HPDE6-E6E7 (cell line): ENCODE measurements around the gene DVL2.
A peak's percentile ranks its signal among the peaks of the same experiment; 100 is the strongest.

ENCODE experiments used
- DNase-seq: peaks from one replicate; pipeline ENCODE4 v3.0.0; 2011; ENCODE audit warnings: missing footprints; ENCODE audit errors: extremely low spot score

Gene DVL2

DNA sequence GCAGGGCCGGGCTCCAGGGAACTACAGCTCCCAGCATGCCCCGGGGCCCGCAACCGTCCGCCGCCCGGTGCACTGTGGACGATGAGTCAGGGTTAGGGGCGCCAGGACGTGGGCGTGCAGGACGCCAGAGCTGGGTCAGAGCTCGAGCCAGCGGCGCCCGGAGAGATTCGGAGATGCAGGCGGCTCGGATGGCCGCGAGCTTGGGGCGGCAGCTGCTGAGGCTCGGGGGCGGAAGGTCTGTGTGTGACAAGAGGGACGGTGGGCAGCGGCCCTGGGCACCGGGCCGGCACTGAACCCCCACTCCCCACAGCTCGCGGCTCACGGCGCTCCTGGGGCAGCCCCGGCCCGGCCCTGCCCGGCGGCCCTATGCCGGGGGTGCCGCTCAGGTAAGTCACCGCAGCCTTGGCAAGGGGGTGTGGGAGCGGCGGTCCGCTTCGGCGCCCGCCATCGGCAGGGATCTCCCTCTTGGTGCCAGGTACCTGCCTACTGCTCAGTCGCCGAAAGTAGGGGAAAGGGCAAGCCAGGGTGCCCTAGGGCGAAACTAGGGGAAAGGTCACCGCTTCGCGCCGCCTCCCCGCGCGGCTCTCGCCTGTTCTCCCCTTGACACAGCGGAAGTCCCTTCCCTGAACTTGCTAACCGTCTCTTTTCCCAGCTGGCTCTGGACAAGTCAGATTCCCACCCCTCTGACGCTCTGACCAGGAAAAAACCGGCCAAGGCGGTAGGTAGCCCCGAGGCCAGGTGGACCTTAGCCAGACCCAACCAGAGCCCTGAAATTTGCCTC lies 14.3 kb downstream of the DVL2 start, which contains the start of the genes ACADVL and DLG4:
Gene ACADVL, plus strand, starts transcription at position 127 of the 781 bp plus-strand sequence. Its CDS starts 47 bp downstream, at position 174.
Gene DLG4, minus strand, starts transcription at position 25 of the 781 bp plus-strand sequence.
- DNase-seq = peak; percentile 78

DNA sequence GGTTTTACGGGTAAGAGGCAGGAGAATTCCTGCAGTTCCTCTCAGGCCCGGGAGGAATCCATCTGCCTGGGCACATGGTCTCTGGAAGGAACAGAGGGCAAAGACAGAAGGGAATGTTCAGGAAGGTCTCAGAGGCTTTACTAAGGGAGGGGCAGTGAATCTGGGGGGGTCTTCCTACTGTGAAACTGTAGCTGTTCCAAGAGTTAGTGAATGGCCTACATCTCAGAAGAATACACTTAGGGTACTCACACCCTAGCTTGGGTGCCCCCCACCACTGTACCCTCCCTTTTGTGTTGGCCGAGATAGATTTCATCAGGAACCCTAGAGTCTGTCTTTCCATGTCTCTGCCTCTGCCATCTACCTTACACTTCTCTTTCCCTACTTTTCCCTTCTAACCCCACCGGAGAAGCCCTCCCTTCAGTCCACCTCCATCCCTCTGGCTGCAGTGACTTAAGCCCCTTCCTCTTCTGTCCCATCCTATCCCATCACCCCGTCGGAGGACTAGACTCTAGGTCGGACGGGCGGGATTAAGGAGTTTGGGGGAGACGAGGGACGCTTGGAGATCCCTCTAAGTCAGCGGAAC lies 15.0 kb downstream of the DVL2 start:
- DNase-seq = no peak

DNA sequence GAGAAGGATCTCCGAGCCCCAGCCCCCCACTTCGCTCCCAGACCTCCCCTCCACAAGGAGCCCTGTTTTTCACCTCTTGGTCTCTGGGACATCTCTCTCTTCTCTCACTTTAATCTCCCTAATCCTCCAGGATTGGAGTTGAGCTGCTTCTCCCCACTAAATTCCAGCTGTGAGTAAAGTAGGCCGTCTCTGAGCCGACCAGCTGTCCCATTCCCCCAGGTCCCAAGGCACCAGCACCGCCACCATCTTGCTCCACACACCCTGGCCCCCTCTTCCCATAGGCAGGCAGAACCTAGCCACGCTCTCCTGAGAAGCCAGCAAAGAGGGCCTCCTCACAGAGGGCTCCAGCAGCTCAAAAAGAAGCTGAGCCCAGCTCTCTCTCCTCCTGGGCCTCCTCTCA lies 15.6 kb downstream of the DVL2 start:
- DNase-seq = no peak

DNA sequence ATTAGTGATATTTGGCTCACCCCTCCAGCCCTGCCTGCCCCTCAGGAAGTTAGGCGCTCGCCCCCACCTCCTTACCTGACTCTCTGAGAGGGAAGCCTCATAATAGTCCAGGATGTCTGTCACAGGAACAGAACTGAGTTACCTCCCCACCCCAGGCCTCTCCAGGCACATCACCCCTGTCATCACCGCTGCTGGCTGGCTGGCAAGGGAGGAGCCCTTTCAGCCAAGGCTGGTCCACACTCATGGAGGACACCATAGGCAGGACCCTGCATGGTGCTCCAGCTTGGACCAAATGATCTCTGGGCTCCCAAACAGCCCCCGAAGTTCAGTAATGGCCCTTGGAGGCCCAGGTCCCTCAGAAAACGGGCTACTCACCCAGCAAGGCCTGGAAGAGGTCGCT lies 16.2 kb downstream of the DVL2 start:
- no peak for DNase-seq

DNA sequence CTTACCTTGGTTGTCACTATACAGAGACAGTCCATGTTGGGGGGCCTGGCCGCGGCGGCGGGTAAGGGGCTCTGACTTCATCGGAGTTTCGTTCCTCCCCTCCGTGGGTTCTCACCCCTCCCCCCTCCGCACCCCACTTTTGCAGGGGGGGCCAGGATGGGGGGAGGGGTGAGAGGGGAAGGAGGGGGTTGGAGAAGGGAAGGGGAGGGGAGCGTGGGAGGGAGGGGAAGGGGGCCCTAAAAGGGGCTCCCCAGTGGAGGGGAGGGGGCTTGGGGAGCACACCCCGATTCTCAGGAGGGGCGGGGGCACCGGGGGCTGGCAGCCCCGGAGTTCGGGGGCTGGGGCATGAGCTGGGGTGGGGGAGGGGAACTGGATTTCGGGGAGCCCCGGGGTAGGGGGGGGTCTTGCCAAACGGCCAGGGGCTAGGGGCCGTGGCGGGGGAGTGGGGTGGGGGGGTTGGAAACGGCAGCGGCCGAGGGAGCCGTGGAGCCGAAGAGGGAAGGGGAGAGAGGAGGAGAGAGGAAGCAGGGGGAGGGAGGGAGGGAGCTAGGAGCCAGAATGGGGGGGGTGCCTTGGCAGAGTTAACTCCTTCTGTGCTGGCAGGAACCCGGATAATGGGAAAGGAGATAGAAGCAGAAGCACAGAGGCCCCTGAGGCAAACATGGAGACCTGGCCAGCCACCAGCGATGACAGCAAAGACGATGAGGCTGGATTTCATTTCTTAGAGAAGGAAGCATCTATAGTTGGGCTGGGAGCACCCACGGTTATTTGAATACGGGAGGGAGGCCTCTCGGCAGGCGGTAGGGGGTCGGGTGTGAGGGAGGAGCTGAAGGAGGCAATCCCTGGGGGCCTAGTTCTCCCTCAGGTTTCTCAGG lies 17.0 kb downstream of the DVL2 start:
- DNase-seq = no peak

DNA sequence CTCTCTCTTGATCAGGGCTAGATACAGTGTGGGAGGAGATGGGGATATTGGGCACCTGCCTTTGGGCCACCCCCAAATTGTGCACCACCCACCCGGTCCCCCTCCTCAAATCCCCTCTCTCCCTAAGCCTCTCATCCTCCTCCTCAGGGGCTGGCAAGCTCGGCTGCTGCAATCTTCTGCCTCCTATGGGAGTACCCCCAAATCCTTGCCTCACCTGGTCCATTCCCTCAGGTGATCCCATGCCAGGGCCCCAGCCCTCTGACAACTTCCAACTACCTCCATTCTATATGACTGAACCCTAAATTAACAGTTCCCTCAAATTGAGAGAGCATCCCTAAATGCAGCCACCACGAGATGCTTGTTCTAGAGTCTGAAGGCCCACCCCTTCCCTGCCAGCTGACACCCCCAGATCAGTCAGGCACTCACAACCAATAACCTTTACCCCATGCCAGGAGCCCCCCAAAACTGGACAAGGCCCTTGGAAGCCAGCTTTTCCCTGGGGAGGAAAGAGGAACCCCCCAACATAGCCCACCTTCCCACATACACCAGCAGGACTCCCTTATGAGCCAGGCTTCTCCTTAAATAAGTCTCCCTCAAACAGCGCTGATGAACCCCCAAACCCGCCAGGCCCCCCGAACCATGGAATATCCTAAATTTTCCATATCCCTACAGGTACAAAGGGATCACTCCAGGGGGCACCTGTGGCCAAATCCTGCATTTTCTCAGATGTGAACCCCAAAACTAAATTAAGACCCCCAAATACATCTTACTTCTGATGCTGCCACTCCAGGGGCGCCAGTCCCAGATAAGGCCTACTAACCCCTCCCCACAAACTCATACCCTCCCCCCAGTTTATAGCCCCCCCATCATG lies 17.8 kb downstream of the DVL2 start:
- DNase-seq = no peak

DNA sequence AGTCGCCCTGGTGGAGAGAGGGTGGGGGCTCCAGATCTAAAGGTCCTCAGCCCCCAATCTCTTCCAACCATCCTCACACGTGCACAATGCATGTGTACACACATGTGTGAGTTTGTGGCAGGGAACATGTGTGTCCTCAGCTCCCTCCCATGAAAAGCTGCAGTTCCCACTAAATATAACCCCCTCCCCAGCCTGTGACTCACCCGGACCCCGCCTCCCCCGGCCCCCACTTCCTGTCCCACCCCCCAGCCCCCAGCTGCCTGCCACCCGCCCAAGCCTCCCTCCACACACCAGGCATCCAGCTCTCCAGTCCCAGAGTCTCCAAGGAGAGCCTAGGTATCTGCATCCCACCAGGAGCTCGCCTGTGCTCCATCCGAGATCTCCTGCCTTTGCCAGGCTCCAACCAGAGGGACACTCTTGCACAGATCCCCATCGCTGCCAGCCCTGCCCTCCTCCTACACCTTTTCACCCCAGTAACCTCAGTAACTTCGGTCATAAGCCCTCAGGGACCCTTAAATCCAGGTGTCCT lies 18.6 kb downstream of the DVL2 start:
- no peak for DNase-seq

DNA sequence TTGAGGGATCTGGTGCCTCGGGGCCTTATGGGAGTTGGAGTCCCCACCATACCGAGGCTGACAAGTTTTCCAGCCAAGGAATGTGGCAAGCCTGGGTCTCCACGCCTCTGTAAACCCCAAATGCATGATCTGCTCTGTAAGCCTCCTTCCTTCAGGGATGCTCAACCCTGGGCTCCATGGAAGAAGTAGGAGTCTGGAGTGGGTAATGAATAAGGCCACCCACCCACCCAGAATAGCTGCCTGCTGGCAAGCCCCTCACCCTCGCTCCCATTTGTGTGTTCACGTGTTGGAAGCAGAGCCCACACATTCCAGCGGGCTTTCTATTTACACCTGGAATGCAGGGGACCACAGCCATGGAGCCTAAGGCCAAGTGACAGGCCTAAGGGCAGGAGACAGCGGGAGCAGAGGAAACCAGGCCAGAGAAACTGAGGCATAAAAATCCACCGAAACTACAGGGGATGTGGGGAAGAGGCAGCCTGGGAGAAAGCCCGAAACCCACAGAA lies 19.1 kb downstream of the DVL2 start:
- DNase-seq = no peak

DNA sequence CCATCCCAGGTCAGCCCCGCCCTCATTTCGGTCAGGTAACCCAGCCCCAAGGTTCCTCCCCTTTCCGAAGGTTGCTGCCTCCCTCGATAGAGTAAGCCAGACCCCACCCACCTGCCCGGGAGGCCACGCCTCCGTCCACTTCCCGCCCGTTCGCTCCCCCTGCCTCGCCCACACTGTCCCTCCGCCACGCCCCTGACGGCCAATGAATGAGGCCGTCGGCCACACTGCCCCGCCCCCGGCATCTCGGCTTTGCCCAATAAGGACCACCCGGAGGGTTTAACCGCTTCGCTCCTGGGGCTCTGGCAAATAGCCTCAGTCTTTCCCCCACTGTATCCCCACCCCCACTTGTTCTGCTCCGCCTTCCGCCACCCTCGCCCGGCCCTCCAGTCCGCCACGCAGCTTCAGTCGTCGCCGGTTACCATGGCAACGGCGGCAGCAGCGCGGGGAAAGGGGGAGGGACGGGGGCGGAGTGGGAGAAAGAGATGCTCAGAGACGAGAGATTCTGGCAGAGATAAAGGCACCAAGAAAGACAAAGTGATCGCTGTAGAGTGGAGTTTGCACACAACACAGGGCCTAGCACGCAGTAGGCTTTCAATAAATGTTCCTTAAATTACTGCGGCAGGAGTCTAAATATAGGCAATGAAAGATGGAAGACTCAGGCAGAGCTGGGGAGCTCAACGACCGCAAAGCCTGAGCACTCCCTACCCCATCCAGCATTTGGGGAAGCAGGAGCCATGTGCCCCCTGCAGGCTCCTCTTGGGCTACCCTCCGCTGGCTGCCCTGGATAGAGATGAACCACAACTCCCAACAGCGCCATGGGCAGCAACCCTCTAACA lies 19.8 kb downstream of the DVL2 start:
- DNase-seq = peak; percentile 92

DNA sequence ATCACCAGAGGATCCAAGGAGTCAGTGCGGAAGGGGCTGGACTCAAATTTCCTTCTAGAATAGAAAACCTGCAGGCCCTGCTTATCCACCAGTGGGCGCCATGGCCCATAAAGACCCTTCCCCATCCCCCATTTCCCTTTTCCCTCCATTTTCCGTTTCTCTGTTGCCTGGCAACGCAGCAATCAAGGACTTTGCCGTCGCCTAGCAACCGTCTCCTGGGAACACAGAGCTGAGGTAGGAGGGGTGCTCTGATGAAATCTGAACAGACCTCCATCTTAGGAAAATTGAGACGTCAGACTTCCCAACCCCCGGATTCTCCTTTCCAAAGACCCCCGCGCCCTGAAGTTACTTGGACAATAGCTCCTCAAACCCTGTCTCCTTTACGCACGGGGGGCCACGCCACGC lies 20.4 kb downstream of the DVL2 start:
- no peak for DNase-seq

DNA sequence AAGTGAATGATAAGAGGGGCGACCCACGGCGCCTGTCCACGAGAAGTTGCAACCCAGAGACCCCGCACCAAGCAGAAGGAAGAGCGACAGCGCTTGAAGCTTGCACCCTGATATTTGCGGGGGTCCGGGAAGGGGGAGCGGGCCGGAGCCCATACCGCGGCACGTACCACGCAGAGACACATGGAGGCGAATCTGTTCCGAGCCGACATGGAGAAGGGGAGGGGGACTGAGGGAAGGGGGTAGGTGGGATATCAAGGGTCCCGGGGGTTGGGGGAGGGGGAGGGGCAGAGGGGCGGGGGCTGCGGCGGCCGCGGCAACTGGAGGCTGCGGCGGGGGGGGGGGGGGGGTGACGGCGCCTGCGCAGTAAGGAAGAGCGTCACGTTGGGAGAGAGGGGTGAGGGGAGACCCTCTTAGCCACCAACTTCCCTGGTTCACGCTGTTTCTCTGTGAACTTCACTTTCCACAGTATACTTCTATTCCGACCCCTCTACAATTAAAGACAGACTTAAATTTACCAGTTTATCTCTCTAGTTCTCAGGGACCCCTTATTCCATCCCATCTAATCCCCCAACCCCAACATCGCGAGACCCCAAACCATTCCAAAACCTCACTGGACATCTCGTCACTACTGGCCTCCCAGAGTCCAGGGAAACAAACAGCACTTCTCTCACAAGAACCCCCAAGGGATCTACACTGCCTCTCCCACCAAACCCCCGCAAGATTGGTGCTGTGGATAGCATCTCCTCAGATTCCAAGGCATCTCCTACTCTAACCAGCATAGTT lies 22.6 kb downstream of the DVL2 start:
- no peak for DNase-seq

DNA sequence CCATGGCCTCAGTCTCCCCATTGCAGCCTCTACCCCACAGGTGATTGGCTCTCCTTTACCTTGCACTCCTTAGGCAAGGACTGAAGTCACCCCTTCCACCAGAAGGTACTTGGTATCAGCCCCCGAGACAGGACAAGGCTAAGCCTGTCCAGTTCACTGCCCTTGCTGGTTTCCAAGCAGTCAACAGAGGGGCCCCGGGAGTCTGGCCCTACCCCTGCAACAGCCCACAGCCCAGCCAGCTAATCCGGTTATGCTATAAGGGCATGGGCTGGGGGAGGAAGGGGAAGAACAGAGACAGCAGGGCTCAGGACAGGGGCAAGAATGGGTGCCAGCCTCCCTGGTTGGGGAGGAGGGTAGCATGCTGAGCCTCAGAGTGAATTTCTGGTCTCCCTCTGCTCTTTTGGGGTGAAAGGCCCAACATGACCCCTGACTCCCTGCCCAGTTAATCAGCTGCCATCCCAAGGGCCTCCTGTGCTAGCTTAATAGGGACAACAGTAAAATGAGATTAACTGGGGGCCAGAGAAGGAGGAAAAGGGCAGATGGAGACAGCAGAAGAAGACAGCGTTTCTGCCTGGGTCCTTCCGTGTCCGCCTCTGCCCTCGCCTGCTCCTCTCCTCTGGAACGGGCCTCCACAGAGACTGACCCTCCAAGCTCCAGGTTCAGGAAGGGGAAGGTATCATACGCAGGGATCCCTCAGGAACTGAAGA lies 25.4 kb downstream of the DVL2 start:
- no peak for DNase-seq

DNA sequence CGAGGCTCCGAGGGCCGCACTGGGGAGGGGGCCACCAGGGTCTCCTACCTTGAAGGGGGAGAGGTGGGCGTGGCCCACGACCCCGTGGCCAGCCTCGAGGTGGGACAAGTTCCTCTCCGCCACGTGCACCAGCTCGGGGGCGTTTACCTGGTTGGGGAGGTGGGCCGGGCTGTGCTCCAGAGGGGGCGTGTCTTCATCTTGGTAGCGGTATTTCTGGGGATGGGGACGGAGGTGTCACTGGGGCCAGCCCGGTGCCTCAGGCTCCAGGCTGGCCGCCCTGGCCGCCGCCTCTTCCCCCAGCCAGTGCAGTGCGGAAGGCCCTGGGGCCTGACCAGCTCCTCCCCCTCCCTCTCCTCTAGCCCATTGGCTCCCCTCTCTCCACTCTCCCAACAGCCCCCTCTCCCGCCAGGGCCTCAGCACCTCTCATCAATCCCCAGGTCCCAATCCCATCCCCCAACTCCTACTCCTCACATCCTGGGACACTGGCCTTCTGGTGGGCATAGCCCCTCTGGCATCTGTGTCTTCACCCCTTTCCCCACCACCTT lies 26.2 kb downstream of the DVL2 start:
- DNase-seq = no peak

DNA sequence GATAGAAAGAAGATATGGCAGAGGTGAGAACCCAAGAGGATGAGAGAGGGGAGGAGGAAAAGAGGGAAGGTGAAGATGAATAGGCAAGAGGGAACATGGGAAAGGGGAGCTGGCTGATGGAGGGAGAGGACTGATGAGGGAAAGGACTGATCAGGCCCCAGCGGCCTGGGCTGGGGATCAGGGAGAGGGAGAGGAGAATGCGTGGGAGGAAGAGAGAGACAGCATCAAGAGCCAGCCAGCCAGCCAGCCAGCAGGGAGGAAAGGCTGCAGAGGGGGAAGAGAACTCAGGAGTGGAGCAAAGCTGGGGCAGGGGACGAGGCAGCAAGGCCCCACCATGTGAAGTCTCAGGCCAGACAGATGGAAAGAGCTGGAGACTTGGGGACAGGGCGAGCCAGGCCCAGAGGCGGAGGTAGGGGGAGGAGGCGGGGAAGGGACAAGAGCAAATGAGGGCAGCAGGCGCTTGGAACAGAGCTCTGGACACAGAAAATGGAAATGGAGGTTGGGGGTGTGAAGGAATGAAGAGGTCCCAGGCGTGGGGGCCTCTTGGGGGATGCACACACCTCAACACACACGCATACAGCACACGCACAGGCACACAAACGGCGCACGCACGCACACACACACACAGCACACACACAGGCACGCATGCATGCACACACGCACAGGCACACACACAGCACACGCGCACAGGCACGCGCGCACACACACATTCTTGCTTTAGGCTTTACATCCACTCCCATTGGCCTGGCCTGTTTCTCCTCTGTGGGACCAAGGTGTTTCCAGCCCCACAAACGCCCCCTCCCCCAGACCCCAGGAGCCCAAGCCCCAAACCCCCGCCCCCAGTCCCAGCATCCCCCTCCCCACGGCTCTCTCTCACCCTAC lies 27.0 kb downstream of the DVL2 start:
- DNase-seq = no peak

DNA sequence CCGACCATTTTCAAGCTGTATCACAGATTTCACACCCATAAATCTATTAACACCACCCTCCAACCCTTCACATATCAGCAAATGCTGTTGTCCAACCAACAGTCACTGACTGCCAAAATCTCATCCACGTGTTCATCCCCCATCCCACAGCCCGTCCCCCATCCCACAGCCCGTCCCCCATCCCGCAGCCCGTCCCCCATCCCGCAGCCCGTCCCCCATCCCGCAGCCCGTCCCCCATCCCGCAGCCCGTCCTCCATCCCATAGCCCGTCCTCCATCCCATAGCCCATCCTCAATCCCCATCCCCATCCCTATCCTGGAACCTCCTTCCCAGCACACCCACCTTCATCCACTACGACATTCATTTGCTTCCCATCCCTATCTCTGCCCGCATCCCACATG lies 28.8 kb downstream of the DVL2 start:
- DNase-seq = no peak

DNA sequence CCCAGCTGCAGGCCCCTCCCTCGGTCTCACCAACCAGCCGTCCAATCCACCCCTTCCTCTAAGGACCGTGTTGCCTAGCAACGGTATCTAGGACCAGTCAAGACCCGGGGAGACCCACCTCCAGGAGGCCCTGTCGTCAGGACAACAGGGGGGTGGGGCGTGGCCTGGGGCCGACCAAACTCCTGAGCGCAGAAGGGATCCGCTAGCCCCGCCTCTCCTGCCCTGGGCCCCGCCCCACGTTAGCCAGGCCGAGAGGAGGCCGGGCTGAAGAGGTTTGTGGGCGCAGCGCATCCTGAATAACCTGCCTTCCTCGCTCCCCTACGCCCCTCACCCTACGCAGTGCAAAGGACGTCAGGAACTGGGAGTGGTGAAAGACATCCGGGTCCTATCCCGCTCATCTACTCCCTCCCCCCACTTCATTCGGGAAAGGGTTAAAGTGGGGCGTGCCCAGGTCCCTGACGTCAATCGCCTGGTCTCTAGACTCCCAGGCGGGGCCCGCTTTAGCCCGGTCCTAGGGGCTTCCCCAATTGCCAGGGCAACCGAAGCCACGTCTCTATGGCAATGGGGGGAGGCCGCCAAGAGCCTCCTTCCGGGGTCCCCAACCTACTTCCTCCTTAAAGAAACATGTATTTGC lies 29.4 kb downstream of the DVL2 start:
- no peak for DNase-seq

DNA sequence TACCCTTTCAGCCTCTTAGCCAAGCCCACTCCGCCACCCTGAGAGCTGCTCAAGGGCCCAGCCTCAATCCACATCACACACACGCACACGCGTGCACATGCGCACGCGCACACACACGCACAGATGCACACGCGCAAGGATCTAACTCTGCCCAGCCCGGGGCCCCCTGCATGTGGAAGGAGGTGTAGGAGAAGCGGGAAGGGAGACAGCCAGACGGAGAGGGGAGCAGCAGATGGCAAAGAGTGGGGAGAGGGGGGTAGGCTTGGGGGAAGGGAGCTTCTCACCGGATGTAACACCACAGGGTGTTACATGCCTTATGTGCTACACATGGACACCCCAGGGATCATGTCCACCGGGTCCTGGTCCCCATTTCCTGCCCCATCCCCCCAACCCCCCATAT lies 30.0 kb downstream of the DVL2 start:
- no peak for DNase-seq
